ENCODE results near the gene ZDHHC14.
"Not testable (repeated sequence)": the region's sequence is repeated elsewhere in the genome, so short reads cannot be mapped to it uniquely, and the experiment has no call there.

Gene ZDHHC14

DNA sequence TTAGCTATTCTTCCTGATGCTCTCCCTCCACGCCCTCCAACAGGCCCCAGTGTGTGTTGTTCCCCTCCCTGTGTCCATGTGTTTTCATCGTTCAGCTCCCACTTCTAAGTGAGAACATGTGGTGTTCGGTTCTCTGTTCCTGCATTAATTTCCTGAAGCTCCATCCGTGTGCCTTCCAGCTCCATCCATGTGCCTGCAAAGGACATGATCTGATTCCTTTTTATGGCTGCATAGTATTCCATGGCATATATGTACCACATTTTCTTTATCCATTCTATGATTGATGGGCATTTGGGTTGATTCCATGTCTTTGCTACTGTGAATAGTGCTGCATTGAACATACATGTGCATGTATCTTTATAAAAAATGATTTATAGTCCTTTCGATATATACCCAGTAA is 27.4 kb downstream of the ZDHHC14 start:
- DNase-seq = not testable (repeated sequence)

DNA sequence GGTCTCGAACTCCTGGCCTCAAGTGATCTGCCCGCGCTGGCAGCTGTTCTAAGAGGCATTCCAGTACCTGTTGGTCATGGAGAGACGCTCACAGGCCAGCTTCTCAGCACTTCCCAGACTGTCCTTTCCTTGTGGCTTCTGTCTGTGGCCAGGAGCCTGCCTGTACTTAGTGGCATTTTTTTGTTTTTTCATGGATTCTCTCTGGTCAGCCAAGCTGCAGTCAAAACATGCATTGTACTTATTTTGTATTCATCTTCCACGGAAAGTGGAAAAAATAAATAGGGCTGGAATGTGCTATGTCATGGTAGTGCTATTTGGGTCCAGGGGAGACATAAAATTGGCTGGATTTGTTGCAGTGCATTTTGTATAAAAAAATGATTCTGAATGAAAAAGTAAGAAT is 29.1 kb downstream of the ZDHHC14 start:
- no peak for DNase-seq

DNA sequence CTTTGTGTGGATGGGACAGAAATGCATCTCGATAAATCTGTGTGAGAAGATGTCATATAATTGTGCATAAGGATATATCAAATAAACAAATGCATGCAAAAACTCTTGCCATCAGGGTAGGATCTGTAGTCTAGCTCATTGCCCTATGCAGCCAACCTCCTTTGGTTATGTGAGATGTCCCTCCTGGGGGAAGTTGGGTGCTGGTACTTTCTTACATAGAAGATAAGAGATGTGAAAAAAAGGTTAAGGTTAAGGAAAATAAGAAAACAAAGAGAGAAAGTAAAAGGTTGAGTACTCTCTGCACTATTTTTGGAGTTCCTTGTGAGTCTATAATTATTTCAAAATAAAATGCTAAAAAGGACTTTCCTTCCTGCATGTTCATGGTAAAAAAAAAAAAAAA is 30.4 kb downstream of the ZDHHC14 start:
- DNase-seq = no peak

DNA sequence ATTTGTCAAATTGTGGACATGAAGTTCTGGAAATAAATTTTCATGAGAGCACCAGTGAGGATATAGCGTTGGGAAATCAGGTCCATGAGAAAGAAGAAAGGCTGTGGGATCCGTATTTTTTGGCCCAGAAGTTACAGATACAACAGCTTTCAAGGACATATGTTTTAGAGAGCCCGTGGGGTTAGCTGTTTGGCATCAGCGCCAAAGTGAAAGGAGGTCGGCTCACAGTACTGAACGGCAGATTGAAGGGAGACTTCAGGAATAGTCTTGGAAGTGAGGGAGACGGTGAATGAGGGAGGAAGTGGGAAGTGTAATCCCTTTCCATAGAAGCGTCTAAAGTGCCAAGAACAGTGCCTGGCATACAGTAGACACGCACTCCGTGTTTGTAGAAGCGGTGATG is 31.8 kb downstream of the ZDHHC14 start:
- DNase-seq = no peak

DNA sequence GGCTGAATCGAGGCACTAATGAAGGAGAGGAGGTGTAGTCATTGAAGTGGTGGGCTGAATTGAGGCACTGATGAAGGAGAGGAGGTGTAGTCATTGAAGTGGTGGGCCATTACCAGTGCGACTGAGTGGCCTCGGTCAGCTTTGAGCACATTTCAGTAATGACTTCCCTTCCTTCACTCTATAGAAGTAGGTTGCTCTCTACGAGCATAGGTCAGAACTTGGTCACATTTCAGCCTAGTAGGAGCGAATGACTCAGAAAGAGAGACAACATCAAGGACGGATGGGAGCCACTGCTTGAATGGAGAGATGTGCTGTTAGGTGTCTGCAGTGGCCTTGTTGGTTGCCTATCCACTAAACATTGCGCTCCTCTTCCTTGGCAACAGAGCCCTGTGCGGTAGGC is 39.5 kb downstream of the ZDHHC14 start:
- no peak for DNase-seq

DNA sequence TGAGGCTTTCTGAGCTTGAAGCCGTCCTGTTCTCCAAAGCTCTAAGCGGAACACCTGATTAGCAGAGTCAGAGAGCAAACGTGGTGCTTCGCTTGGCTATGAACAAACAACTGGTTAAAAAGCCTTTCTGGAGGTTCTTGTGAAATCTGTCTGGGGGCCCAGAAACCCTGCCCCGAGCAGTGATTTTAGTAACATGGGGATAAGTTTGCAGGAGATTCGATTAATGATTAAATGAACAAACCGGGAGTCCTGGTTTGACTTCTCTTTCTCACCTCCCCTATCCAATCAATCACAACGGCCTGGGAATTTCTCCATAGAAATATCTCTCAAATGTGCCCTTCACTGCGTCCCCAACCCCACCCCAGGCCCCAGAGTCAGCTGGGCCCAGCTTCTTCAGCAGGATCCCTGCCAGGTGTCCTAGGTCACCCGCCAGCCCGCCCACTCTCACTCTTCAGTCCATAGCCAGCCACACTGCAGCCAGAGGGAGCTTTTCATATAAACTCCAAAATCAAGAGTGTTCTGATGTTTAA is 43.6 kb downstream of the ZDHHC14 start:
- no peak for DNase-seq

DNA sequence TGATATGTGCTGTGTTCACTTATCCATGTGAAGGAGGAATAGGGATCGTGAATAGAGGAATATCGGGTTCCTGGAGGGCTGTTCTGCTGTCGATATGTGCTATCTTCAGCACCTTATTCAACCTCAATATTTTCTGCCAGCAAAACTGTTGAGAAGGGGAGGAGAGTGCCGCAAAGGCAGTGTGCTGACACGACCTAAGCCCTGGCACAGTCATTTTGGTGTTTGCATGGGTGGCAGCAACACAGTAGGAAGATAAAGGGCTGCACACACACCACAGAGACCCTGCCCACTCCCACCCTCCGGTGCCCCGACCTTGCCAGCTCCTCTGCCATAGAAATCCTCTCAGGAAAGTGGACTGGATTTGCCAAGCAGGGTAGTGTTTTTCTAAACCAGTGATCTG is 47.0 kb downstream of the ZDHHC14 start:
- no peak for DNase-seq

DNA sequence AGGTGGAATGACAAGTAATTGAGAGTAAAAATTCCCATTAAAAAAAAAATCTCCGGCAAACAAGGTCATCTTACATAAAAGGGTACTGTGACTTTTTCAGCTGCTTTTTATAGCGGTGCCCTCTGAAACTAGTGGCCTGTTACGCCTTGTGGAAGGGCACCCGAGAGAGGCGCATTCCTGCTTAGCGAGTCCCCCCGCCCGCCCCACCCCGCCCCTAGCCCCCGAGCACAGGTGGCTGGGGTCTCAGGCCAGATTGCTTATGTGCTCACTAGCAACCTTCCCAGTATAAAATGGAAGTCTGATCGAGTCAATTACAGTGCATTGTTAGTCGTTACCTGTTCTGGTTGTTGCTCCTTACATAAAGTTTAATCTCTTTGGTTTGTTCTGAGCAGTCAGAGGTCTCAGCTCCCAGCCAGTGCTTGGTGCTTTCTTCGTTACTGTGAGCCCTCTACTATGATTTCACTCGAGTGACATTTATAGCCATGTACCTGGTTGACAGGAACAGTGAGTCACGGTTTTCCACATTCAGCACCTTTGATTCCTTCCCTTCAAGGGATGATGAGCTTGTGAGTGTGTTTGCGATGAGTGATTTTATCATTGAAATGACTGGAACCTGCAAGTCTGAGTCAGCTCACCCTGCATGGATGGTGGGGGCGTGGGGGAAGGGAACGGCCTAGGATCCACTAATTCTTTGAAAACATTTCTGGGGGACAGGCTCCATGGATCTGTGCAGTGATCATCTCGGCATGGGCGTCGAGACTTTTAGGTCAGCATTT is 47.6 kb downstream of the ZDHHC14 start:
- no peak for DNase-seq

DNA sequence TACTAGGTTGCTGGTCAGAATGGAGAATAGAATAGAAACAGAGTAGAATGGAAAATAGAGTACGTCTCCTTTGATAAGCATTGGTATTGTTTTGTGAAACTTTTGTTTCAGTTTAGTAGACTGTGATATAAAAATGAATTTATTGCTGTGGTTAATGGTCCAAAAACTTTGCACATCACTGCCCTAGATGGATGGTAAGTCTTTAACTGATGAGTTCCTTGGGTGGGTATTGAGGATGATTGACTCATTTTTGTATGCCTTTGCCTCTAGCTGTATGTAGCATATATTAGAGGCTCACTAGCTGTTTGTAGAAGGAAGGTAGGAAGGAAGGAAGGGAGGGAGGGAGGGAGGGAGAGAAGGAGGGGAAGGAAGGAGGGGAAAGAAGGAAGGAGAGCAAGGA is 48.3 kb downstream of the ZDHHC14 start:
- no peak for DNase-seq

DNA sequence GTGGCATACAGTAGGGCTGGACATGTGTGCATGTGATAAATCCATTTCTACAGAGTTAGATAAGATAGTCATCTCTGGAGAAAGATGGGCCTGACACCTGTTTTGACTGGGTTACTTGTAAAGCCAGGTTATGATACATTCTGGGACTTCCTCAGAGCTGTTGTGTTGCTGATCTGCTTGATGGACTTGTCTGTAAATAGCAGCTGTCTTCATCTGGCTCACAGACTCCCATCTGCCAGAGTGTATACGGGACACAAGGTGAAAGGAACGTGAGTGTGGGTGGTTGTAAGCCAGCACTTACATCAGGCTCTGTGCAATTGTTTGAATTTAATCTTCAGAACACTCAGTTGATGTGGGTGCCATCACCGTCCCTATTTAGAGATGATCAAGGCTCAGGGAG is 49.8 kb downstream of the ZDHHC14 start:
- DNase-seq = no peak

DNA sequence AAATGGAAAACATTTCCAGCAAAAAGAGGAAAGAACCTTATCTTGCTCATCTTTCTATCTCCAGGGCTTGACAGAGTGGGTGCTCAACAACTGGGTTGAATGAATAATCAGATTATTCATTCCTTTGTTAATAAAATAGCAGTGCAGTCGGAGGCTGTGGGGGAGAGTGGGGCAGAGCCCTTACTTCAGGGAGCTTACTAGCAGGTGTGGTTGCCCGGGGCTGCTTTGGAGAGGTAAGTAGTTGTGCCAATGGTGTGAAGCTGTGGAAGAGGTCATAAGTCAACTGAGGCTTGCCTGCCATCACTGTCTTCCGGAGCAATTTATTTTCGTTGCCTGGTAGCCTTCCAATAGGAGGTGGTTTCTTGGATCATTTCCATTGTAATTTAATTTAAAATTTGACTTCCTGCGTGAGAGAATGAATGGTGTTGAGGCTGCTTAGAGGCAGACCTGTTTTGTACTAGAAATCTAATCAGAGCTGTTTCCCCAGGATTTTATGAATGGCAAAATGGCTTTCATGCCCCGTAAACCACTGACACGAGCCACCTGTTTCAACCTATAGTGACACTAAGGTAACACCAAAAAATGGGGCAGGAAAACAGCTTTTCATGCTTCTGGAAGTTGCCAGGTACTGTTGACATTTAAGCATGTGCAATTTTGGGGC is 51.4 kb downstream of the ZDHHC14 start:
- no peak for DNase-seq

DNA sequence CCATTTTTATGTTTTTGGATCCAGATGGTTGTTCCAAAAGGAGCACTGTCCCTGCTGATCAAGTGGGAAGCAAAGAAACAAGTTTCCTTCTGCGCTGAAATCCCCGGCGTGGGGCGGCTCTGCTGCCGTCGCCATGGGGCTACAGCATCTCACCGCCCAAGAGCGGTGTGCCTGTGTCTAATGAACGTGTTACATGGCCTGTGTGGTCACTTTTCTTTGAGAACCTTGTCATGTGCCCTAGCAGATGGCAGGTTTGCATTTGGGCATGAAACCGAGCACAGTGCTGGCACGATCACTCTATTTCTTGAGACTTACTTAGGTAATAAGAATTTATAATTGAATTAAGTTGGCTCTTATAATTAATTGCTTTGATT is 51.9 kb downstream of the ZDHHC14 start:
- no peak for DNase-seq

DNA sequence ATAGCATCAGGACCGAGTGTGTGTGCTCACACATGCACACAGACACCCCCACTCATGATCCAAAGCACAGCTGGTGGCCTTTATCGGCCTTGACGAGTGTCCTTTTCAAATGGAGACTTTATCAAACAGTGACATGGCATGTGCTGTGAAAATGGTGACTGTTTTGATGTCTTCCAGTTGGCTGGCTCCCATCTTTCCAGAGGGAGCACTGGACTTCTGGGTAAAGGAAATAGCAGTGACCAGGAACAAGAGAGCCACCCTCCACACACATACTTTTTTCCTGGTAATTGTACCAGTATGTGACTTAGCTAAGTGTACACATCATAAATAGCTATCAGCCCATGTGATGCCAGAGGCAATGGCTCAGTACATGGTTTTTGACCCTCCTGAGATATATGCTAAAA is 52.7 kb downstream of the ZDHHC14 start:
- DNase-seq = no peak

DNA sequence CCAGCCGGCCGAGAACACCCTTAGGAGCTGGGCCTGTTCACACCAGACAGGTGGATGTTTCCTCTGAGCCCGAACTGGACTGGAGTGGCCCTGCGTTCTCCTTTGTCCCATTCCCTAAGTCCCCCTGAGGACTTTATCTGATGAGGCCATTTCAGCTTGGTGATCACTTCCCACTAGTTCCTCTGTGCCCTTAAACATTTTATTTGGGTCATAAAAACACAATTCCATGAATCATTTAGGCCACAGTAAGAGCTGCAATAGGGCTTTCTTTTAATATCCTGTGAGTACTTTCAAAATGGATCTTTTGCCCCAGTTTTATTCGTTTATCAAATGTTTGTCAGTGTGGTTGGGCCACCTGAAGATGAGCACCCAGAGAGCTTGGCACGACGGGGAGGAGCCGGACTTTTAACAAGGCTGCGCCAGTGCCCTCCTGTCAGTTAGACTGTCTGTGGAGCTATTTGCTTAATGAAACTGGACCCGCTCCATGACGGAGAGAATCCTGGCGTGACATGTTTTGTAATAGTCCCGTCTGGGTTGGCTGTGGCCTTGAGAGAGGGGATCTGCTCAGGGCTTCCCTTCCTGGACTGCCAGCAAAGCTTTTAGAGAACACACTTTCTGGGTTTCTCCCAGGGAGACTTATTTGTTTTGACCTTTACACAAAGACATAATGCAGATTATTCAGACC is 53.5 kb downstream of the ZDHHC14 start:
- no peak for DNase-seq

DNA sequence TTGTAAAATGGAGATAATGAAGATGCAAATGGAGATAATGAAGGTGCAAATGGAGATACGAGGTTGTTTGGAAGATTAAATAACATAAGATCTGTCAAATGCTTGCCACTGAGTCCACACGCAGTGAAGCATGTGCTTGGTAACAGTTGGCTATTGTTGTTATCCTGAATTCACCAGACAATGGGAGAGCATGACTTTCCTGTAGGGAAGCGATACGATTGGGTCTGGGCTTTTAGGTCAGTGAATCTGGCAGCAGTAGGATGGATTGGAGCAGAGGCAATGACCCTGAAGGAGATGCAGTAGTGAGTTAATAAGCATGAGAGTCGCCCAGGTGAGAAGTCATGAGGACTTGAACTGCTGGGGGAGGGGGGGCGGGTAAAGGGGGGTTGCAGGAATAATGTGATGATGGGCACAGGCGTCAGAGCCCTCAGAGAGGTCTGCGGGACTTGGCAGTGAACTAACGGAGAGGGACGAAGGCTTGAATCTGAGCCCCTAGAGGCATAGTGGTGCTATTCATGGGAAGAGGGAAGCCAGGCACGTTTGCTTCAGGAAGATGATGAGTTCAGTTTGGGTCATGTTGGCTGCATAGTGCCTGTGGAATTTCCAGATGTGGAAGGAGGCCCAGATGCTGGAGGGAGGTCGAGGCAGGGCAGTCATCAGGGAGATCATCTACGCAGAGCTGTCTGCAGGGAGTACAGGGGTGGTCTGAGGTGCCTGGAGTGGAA is 55.4 kb downstream of the ZDHHC14 start:
- no peak for DNase-seq

DNA sequence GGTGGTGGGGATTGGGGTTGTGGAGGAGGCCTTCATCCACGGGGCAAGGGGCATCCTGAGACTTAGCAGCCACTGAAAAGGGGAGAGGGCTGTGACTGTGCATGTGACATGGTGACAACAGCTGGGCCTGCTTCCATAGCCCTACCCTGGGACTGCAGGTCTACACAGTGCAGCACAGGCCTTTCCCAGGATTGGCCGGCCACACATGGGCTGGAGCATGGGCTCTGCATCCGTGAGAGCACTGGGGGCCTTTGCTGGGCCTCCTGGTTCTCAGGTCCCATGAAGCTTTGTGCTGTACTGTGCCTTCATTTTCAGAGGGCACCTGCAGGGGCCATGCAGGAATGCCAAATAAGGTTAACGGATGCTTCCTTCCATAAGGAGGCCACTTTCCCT is 56.0 kb downstream of the ZDHHC14 start:
- no peak for DNase-seq

DNA sequence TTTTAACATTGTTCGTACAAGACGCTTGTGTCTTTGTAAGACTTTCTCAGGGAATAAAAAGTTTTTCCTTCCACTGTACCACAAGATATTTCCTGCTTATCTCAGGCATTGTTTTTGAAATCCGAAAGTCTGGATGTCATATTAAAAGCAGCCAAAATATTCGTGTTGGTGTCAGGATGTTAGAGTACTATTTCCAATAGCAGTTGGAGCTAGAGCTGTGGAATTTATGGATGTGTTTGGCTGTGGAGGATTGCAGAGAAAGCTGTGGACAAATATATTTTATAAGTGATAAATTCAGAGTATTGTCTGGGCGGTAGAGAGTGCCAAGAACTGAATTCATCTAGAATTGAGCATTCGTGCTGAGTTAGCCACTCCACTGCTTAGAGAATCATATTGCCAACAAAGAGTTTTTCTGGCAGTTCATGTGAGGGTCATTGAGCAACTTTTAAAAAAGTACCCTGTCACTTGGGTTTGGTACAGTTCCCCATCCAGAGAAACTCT is 57.7 kb downstream of the ZDHHC14 start:
- no peak for DNase-seq

DNA sequence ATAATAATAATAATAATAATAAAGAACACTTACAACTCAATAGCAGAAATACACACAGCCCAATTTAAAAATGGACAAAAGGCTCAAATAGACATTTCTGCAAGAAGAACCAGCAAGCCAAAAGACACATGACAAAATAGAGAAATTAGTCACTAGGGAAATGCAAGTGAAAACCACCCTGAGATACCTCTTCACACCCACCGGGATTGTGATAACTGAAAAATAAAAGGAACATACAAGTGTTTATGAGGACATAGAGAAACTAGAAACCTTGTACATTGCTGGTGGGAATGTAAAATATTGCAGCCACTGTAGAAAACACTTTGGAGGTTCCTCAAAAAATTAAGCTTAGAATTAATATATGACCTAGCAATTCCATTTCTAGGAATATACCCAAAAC is 59.2 kb downstream of the ZDHHC14 start:
- DNase-seq = no peak

DNA sequence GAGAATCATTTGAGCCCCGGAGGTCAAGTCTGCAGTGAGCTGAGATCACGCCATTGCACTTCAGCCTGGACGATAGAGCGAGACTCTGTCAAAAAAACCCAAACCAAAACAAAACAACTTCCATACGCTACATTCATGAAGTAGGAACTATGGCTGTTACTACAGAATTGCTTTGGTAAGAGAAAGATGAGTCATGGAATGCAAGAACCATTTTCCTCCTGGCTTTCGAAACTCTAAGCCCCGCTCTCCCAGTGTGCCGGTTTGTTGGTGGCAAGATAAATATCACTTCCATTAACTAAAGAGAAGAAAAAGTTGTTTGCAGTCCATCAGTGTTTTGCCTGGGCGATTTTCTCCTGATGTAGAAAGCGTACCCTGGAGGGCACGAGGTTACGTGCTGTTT is 61.3 kb downstream of the ZDHHC14 start:
- no peak for DNase-seq

DNA sequence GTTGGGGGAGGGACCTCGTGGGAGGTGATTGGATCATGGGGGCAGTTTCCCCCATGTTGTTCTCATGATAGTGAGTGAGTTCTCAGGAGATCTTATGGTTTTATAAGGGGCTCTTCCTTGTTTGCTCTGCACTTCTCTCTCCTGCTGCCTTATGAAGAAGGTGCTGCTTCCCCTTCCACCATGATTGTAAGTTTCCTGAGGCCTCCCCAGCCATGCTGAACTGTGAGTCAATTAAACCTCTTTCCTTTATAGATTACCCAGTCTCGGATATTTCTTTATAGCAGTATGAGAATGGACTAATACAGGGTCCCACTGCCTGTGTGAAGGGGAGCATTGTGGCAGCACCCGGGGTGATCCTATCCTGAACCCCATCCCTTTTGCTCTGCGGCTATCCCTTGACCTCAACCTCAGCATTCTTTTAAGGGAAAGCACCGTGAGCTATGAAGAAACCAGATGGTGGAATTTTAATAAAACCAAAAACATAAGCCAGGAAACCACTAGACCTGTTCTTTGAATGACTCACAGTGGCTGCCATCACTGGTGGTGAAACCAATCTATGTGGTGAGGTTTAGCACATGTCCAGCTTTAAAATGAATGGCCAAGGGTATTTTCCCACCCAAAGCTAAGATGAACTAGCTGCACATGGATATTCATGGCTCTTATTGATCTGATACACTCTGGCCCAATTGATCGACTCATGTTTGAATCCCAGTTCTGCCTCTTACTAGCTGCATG is 62.2 kb downstream of the ZDHHC14 start:
- DNase-seq = no peak

DNA sequence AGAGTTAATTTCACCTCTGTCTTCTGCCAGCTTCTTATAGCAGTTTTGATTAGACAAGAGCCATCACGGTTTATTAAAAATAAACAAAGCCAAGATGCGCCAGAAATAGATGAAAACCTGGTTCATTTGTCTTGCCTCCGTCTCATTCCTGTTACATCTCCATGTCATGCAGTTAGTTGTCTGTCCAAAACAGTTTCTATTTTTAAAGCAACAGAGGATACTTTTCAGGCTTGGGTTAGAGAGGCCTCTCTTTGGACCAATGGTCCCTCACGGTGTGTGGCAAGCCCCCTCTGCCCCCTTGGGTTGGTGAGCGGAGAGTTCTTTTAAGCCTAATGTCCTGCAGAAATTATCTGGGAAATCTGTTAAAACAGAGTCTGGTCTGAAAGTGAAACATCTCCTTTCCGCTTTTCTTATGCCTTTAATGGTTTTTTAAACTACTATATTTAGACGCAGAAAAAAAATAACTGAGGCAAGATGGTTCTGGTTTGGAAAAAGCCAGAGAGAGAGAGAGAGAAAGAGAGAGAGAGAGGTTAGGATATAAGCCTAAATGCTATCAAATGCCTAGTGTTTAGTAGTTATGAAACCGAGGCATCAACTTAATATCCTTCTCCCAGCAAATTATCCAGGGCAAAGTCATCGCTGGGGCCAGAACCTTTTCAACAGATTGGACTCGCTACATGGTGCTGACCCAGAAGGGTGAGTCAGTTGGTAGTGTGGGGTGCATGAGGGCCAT is 64.5 kb downstream of the ZDHHC14 start:
- DNase-seq = no peak

DNA sequence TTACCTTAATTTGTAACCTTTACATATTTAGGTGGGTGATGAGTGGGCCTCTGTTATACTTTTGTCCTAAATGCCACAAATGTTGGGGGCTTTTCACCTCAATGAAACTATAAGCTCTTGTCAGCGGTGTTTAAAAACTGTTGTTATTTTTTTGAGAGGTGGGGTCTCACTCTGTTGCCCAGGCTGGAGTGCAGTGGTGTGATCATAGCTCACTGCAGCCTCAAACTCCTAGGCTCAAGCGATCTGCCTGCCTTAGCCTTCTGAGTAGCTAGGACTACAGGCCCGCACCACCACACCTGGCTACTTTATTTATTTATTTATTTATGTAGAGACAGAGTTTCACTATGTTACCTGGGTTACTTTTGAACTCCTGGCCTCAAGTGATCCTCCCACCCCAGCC is 66.7 kb downstream of the ZDHHC14 start:
- no peak for DNase-seq
